SU-DHL-6 (cell line): ENCODE results near the gene TRPV2.

Source experiments
- EZH2phosphoT487 ChIP-seq: fragments of 200-600 bp; sonication (generic), shearing (Covaris generic); conservative IDR thresholded peaks from 2 replicates; pipeline ENCODE4 v1.6.1; 2018; ENCODE audit warnings: mild to moderate bottlenecking, antibody characterized with exemption, low read length, moderate library complexity, mixed read lengths
- TF ChIP-seq, protein P1 (sequence below): fragments of 200-600 bp; sonication (generic); IDR thresholded peaks from one replicate; pipeline ENCODE4 v1.5.1; 2017; ENCODE audit warnings: antibody characterized with exemption, mild to moderate bottlenecking, low read length, moderate library complexity; ENCODE audit not compliant: insufficient read depth, poor library complexity, severe bottlenecking

DNA sequence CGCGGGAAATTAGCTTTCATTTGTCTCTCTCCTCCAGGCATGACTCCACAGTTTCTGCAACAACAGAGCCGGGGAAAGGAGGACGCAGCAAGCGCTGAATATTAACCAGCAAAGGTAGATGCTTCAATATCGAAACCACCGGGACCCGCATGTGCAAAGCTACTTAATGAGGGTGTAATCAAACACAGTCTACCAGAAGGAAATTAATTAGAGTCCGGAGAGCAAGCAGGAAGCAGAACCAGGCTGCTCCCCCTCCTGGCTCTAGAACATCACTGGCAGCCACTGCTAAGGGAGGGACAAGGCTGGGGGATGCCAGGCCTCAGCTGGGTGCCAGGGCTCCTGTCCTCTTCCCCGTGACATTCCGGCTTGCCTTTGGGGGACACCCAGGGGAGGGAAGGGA lies 54.9 kb downstream of the TRPV2 start:
- TF ChIP-seq, protein P1, sequence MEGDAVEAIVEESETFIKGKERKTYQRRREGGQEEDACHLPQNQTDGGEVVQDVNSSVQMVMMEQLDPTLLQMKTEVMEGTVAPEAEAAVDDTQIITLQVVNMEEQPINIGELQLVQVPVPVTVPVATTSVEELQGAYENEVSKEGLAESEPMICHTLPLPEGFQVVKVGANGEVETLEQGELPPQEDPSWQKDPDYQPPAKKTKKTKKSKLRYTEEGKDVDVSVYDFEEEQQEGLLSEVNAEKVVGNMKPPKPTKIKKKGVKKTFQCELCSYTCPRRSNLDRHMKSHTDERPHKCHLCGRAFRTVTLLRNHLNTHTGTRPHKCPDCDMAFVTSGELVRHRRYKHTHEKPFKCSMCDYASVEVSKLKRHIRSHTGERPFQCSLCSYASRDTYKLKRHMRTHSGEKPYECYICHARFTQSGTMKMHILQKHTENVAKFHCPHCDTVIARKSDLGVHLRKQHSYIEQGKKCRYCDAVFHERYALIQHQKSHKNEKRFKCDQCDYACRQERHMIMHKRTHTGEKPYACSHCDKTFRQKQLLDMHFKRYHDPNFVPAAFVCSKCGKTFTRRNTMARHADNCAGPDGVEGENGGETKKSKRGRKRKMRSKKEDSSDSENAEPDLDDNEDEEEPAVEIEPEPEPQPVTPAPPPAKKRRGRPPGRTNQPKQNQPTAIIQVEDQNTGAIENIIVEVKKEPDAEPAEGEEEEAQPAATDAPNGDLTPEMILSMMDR: no peak
- no peak for TF ChIP-seq EZH2phosphoT487
